Measurements from ENCODE around the gene CDK17.
A peak's percentile ranks its signal among the peaks of the same experiment; 100 is the strongest.
"Not testable (repeated sequence)": the region's sequence is repeated elsewhere in the genome, so short reads cannot be mapped to it uniquely, and the experiment has no call there.

Gene CDK17

GRCh38 chr12:96417688-96418087 lies 17.4 kb upstream of the CDK17 start:
- not testable (repeated sequence) for DNase-seq

GRCh38 chr12:96416033-96416799 lies 16.0 kb upstream of the CDK17 start:
- no peak for DNase-seq

- peak; percentile 13 for DNase-seq
These were observed 14.4 kb upstream of the CDK17 start for GRCh38 chr12:96414637-96415036.

GRCh38 chr12:96412431-96412830 lies 12.2 kb upstream of the CDK17 start:
- DNase-seq = no peak

GRCh38 chr12:96409731-96410130 lies 9.5 kb upstream of the CDK17 start:
- DNase-seq = no peak

GRCh38 chr12:96408993-96409392 lies 8.8 kb upstream of the CDK17 start:
- no peak for DNase-seq

- DNase-seq = not testable (repeated sequence)
These were observed 7.3 kb upstream of the CDK17 start for GRCh38 chr12:96407429-96408097.

GRCh38 chr12:96404696-96405095 lies 4.5 kb upstream of the CDK17 start:
- no peak for DNase-seq

GRCh38 chr12:96403870-96404269 lies 3.6 kb upstream of the CDK17 start:
- no peak for DNase-seq

GRCh38 chr12:96402522-96402921 lies 2.3 kb upstream of the CDK17 start:
- not testable (repeated sequence) for DNase-seq

- peak; percentile 28 for DNase-seq
These were observed 1.8 kb upstream of the CDK17 start for GRCh38 chr12:96402061-96402460.

- DNase-seq = peak; percentile 82
These were observed 1.0 kb upstream of the CDK17 start for GRCh38 chr12:96401076-96401871.

GRCh38 chr12:96400631-96401075 lies 414 bp upstream of the CDK17 start:
- DNase-seq = peak; percentile 78

- peak; percentile 81 for DNase-seq
These were observed 920 bp downstream of the CDK17 start for GRCh38 chr12:96399120-96399918.

GRCh38 chr12:96398424-96399119 lies 1.7 kb downstream of the CDK17 start:
- peak; percentile 45 for DNase-seq

- no peak for DNase-seq
These were observed 2.3 kb downstream of the CDK17 start for GRCh38 chr12:96397756-96398423.

GRCh38 chr12:96396914-96397313 lies 3.3 kb downstream of the CDK17 start:
- DNase-seq = no peak

GRCh38 chr12:96396209-96396608 lies 4.0 kb downstream of the CDK17 start:
- DNase-seq = no peak

GRCh38 chr12:96395236-96395635 lies 5.0 kb downstream of the CDK17 start:
- DNase-seq = no peak

GRCh38 chr12:96393229-96393628 lies 7.0 kb downstream of the CDK17 start:
- not testable (repeated sequence) for DNase-seq

- DNase-seq = no peak
These were observed 7.8 kb downstream of the CDK17 start for GRCh38 chr12:96392397-96392796.
